ENCODE data around the gene NANOG. TPM values are rescaled to one million over a fixed set of nuclear protein-coding genes. Genes with fewer than 3 reads are reported as not detected.
A peak's percentile ranks its signal among the peaks of the same experiment; 100 is the strongest.
"Not testable (repeated sequence)": the region's sequence is repeated elsewhere in the genome, so short reads cannot be mapped to it uniquely, and the experiment has no call there.

NANOG gene
- total RNA-seq, 1 donor from 2014 or later: not detected

- H3K4me3 ChIP-seq; H3K4me1 ChIP-seq; H3K9me3 ChIP-seq; H3K27me3 ChIP-seq (ENCODE audit: low read depth); H3K36me3 ChIP-seq; intact Hi-C loops (cut with DNase I); H3K27ac ChIP-seq; DNase-seq: not testable (repeated sequence)
- ATAC-seq: peak; percentile 56 to 74
Measured at GRCh38 chr12:7843583-7843982, 54.4 kb downstream of the NANOG start.

DNA sequence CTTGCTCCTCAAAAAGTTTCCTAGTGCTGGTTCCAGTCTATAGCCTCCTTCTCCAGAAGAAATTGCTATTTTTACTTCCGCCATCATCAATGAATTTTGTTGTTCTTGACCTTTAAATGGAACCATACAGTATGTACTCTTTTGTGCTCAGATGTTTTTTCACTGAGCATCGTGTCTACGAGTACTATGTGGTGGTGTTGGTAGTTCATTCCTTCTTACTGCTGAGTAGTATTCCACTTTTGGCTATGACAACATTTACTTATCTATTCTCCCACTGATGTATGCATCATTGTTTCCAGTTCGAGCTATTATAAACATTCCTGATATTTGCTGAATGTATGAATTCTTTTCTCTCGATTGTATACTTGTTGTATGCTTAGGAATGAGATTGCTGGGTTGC is 54.9 kb downstream of the NANOG start:
- Histone ChIP-seq H3K9me3 (no peaks in the 10 kb centered on the region), H3K27ac (no peak overlapping the region), H3K36me3 (no peaks in the 10 kb centered on the region), H3K4me3 (no peak overlapping the region), H3K4me1 (no peaks in the 10 kb centered on the region), H3K27me3 (ENCODE audit: low read depth) (peaks cover 3% of the 10 kb centered on the region)
- DNase-seq: no peak
- intact Hi-C loops (cut with DNase I): no loop called here
- TF ChIP-seq, protein P1, sequence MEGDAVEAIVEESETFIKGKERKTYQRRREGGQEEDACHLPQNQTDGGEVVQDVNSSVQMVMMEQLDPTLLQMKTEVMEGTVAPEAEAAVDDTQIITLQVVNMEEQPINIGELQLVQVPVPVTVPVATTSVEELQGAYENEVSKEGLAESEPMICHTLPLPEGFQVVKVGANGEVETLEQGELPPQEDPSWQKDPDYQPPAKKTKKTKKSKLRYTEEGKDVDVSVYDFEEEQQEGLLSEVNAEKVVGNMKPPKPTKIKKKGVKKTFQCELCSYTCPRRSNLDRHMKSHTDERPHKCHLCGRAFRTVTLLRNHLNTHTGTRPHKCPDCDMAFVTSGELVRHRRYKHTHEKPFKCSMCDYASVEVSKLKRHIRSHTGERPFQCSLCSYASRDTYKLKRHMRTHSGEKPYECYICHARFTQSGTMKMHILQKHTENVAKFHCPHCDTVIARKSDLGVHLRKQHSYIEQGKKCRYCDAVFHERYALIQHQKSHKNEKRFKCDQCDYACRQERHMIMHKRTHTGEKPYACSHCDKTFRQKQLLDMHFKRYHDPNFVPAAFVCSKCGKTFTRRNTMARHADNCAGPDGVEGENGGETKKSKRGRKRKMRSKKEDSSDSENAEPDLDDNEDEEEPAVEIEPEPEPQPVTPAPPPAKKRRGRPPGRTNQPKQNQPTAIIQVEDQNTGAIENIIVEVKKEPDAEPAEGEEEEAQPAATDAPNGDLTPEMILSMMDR (IDR thresholded peaks at IDR 0.05): no peak
- ATAC-seq: no peak

GRCh38 chr12:7847226-7848097 is 58.3 kb downstream of the NANOG start:
- H3K27ac ChIP-seq; H3K9me3 ChIP-seq; H3K4me1 ChIP-seq; H3K4me3 ChIP-seq; H3K27me3 ChIP-seq (ENCODE audit: low read depth); ATAC-seq; intact Hi-C loops (cut with DNase I); H3K36me3 ChIP-seq; DNase-seq: not testable (repeated sequence)

- H3K9me3 ChIP-seq; H3K4me1 ChIP-seq; DNase-seq; H3K36me3 ChIP-seq; H3K27me3 ChIP-seq (ENCODE audit: low read depth); intact Hi-C loops (cut with DNase I); H3K4me3 ChIP-seq; H3K27ac ChIP-seq; ATAC-seq: not testable (repeated sequence)
Measured at GRCh38 chr12:7848098-7848422, 58.9 kb downstream of the NANOG start.

Other genes starting within 250 kb of the NANOG start
- gene APOBEC1, start 123.5 kb upstream of the NANOG start, total RNA-seq: not detected
- 0.30 TPM for gene GDF3, start 93.6 kb upstream of the NANOG start, total RNA-seq
- not detected for gene DPPA3, start 78.0 kb upstream of the NANOG start, total RNA-seq
- gene CLEC4C, start 42.0 kb upstream of the NANOG start, total RNA-seq: not detected
- gene NANOGNB, start 24.2 kb upstream of the NANOG start, total RNA-seq: not detected
- gene SLC2A14, start 83.5 kb downstream of the NANOG start, total RNA-seq: not detected
- gene SLC2A3, start 146.8 kb downstream of the NANOG start, total RNA-seq: 133 TPM
- 19.8 TPM for gene FOXJ2, start 243.3 kb downstream of the NANOG start, total RNA-seq